ENCODE measurements around the gene DDX47. TPM values are rescaled to one million over a fixed set of nuclear protein-coding genes. Genes with fewer than 3 reads are reported as not detected.

The DDX47 gene
- total and polyA plus RNA-seq, 2 of the 4 experiments (the other 2 are of a cell fraction) = 77.8 to 89.5 TPM

- H4K20me1 ChIP-seq (ENCODE audit: insufficient read depth, low read length) = peaks cover 7% of the 10 kb centered on the region; the same call in 1 of the 2 replicates
- H3K56ac ChIP-seq (ENCODE audit: extremely low read depth, insufficient read depth, low read length) = peak overlapping the region; percentile 68; the same call in 1 of the 2 replicates
- H4K91ac ChIP-seq (ENCODE audit: insufficient read depth, low read depth, low read length) = peak overlapping the region; percentile 95
- H3K36me3 ChIP-seq (ENCODE audit: control insufficient read depth, insufficient read depth, low read length) = peaks cover 41% of the 10 kb centered on the region
- H3K9me3 ChIP-seq (ENCODE audit: control insufficient read depth, insufficient read depth, low read length) = no peaks in the 10 kb centered on the region
- H3K23ac ChIP-seq (ENCODE audit: low read depth, low read length) = peak overlapping the region; percentile 81
- dilution Hi-C loops (cut with HindIII; ENCODE audit: low sequenced_read_pairs, unreplicated experiment) = no loop called here
- peak overlapping the region; percentile 66; the same call in 1 of the 2 replicates for H3K27ac ChIP-seq (ENCODE audit: insufficient read depth, low read length)
- peak overlapping the region; percentile 92 for H3K4ac ChIP-seq (ENCODE audit: low read depth, low read length)
- H2BK120ac ChIP-seq (ENCODE audit: low read depth, low read length) = peak overlapping the region; percentile 93
- H3K9ac ChIP-seq (ENCODE audit: low read depth, low read length) = peak overlapping the region; percentile 29; the same call in 1 of the 2 replicates
- H2BK15ac ChIP-seq (ENCODE audit: low read depth, low read length) = 0 out of 3 replicates have a peak overlapping the region, but pooled peaks have one; percentile 12
- H3K79me1 ChIP-seq (ENCODE audit: low read depth in 1 of 2, low read length in 2 of 2) = peaks cover 23 to 57% of the 10 kb centered on the region in 2 experiments
- no peak overlapping the region for H3K4me3 ChIP-seq (ENCODE audit: insufficient read depth, low read depth, low read length)
- H2AK9ac ChIP-seq (replicated peaks; ENCODE audit: low read depth, low read length, poor library complexity) = no peak overlapping the region
- intact Hi-C loops (cut with micrococcal nuclease) = no loop called here
- H3K18ac ChIP-seq (ENCODE audit: low read depth, low read length) = peak overlapping the region; percentile 95; the same call in 1 of the 2 replicates
- peak; percentile 89 for DNase-seq
- peak overlapping the region; percentile 80; the same call in 1 of the 2 replicates for H3K14ac ChIP-seq (replicated peaks; ENCODE audit: low read depth, low read length)
- CTCF ChIA-PET = no interaction called here
- TF ChIP-seq MXI1 (IDR thresholded peaks at IDR 0.05; ENCODE audit: borderline replicate concordance, low read depth, low read length) = no peak
- TF ChIP-seq CEBPB (IDR thresholded peaks at IDR 0.05; ENCODE audit: low read depth, low read length) = peak; percentile 76
- no peak for TF ChIP-seq SMC3 (IDR thresholded peaks at IDR 0.05; ENCODE audit: low read depth, low read length)
- no peak for TF ChIP-seq RFX5 (IDR thresholded peaks at IDR 0.05; ENCODE audit: low read depth, low read length)
- TF ChIP-seq BHLHE40 (IDR thresholded peaks at IDR 0.05; ENCODE audit: low read depth, low read length) = peak; percentile 55; the same call in 1 of the 2 replicates
- TF ChIP-seq RCOR1 (IDR thresholded peaks at IDR 0.05; ENCODE audit: insufficient replicate concordance, low read length) = no peak
- TF ChIP-seq NFE2L2 (IDR thresholded peaks at IDR 0.05; ENCODE audit: low read depth, low read length) = no peak
- TF ChIP-seq MAFK (IDR thresholded peaks at IDR 0.05; ENCODE audit: low read depth, low read length) = no peak
- TF ChIP-seq ELK1 (IDR thresholded peaks at IDR 0.05; ENCODE audit: borderline replicate concordance, low read depth, low read length) = no peak
- TF ChIP-seq CHD1 (IDR thresholded peaks at IDR 0.05; ENCODE audit: low read depth, low read length) = no peak
- TF ChIP-seq MAZ (IDR thresholded peaks at IDR 0.05; ENCODE audit: borderline replicate concordance, low read depth, low read length) = no peak
- no peak for TF ChIP-seq POLR2A (IDR thresholded peaks at IDR 0.05; ENCODE audit: low read depth, low read length)
- TF ChIP-seq, protein P1, sequence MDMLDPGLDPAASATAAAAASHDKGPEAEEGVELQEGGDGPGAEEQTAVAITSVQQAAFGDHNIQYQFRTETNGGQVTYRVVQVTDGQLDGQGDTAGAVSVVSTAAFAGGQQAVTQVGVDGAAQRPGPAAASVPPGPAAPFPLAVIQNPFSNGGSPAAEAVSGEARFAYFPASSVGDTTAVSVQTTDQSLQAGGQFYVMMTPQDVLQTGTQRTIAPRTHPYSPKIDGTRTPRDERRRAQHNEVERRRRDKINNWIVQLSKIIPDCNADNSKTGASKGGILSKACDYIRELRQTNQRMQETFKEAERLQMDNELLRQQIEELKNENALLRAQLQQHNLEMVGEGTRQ (IDR thresholded peaks at IDR 0.05; ENCODE audit: low read depth, low read length) = no peak
- TF ChIP-seq, protein P2, sequence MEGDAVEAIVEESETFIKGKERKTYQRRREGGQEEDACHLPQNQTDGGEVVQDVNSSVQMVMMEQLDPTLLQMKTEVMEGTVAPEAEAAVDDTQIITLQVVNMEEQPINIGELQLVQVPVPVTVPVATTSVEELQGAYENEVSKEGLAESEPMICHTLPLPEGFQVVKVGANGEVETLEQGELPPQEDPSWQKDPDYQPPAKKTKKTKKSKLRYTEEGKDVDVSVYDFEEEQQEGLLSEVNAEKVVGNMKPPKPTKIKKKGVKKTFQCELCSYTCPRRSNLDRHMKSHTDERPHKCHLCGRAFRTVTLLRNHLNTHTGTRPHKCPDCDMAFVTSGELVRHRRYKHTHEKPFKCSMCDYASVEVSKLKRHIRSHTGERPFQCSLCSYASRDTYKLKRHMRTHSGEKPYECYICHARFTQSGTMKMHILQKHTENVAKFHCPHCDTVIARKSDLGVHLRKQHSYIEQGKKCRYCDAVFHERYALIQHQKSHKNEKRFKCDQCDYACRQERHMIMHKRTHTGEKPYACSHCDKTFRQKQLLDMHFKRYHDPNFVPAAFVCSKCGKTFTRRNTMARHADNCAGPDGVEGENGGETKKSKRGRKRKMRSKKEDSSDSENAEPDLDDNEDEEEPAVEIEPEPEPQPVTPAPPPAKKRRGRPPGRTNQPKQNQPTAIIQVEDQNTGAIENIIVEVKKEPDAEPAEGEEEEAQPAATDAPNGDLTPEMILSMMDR (conservative IDR thresholded peaks at IDR 0.05; ENCODE audit: low read depth, low read length) = no peak
- no peak for TF ChIP-seq RAD21 (IDR thresholded peaks at IDR 0.05; ENCODE audit: low read length)
- WGBS, 2 experiments (ENCODE audit: extremely low coverage in 2 of 2, insufficient read length in 1 of 2) = no CpG with 5 or more reads among the region's 2 CpGs
- peak overlapping the region; percentile 97 for H2BK5ac ChIP-seq (ENCODE audit: low read depth, low read length, poor library complexity, severe bottlenecking)
- H2AK5ac ChIP-seq (ENCODE audit: low read depth, low read length) = peak overlapping the region; percentile 81; the same call in 1 of the 2 replicates
- H2AFZ ChIP-seq (replicated peaks; ENCODE audit: low read length, poor library complexity) = no peak overlapping the region
- ATAC-seq (ENCODE audit: low read depth) = peak; percentile 24
- in situ Hi-C loops (cut with MboI; ENCODE audit: low sequenced_read_pairs) = no loop called here
- peaks cover 25% of the 10 kb centered on the region for H3K4me1 ChIP-seq (ENCODE audit: control insufficient read depth, insufficient read depth, low read length)
- POLR2A ChIA-PET (ENCODE audit: unreplicated experiment) = no interaction called here
- H4K8ac ChIP-seq (ENCODE audit: low read depth in 2 of 2, low read length in 2 of 2) = peak overlapping the region; percentile 20 to 87
- BruUV-seq (replicated peaks) = no TSS peak
- peaks cover 13% of the 10 kb centered on the region for H3K9me1 ChIP-seq (ENCODE audit: insufficient read depth, low read length)
- H2BK20ac ChIP-seq (ENCODE audit: low read depth, low read length) = peak overlapping the region; percentile 96
- H4K5ac ChIP-seq (ENCODE audit: low read depth, low read length) = peak overlapping the region; percentile 95; the same call in 1 of the 2 replicates
- H3K27me3 ChIP-seq (ENCODE audit: control insufficient read depth, insufficient read depth, low read length) = no peaks in the 10 kb centered on the region
- no peak overlapping the region; the same call in 1 of the 2 replicates for H3K4me2 ChIP-seq (ENCODE audit: low read depth, low read length)
Measured at GRCh38 chr12:12823300-12823699, 10.2 kb downstream of the DDX47 start.
